Neural cell (in vitro differentiated cells): ENCODE measurements around the gene IL6ST. TPM values are rescaled to one million over a fixed set of nuclear protein-coding genes. Genes with fewer than 3 reads are reported as not detected.

ENCODE experiments used
- H2AFZ ChIP-seq: fragments of 200-600, 300-800 bp; sonication (generic), shearing (Covaris generic); 2 replicates; pipeline ENCODE4 v1.6.0; 2014; ENCODE audit warnings: low read depth, mild to moderate bottlenecking, antibody characterized with exemption, low read length, moderate library complexity
- H3F3A ChIP-seq: fragments of 200-600 bp; shearing (Covaris generic); 2 replicates; pipeline ENCODE4 v1.6.1; 2016; ENCODE audit warnings: mild to moderate bottlenecking, moderate library complexity, mixed read lengths, antibody characterized with exemption, low read length; ENCODE audit not compliant: insufficient read depth, poor library complexity, severe bottlenecking
- H3K27ac ChIP-seq: fragments of 200-600, 300-800 bp; sonication (generic), shearing (Covaris generic); 2 replicates; pipeline ENCODE4 v1.5.1; 2014; ENCODE audit warnings: mild to moderate bottlenecking, low read length, moderate library complexity
- H3K27me3 ChIP-seq: fragments of 300-800, 200-600 bp; sonication (generic), shearing (Covaris generic); 2 replicates; pipeline ENCODE4 v1.6.0; 2014; ENCODE audit warnings: mild to moderate bottlenecking, low read depth, low read length, moderate library complexity; ENCODE audit not compliant: insufficient read depth
- H3K36me3 ChIP-seq: fragments of 300-800, 200-600 bp; sonication (generic), shearing (Covaris generic); 2 replicates; pipeline ENCODE4 v1.5.1; 2014; ENCODE audit warnings: mild to moderate bottlenecking, antibody characterized with exemption, low read length, moderate library complexity; ENCODE audit not compliant: insufficient read depth
- H3K4me2 ChIP-seq: fragments of 300-800, 200-600 bp; sonication (generic), shearing (Covaris generic); 2 replicates; pipeline ENCODE4 v1.6.0; 2014; ENCODE audit warnings: mild to moderate bottlenecking, low read length
- H3K4me3 ChIP-seq: fragments of 300-800, 200-600 bp; sonication (generic), shearing (Covaris generic); 2 replicates; pipeline ENCODE4 v1.5.1; 2014; ENCODE audit warnings: mild to moderate bottlenecking, low read length, moderate library complexity
- H3K79me2 ChIP-seq: fragments of 200-600 bp; shearing (Covaris generic); replicated peaks from 2 replicates; pipeline ENCODE4 v1.6.0; 2014; ENCODE audit warnings: mild to moderate bottlenecking, low read length, moderate library complexity; ENCODE audit not compliant: insufficient read depth
- H3K9ac ChIP-seq: fragments of 300-800, 200-600 bp; sonication (generic), shearing (Covaris generic); 2 replicates; pipeline ENCODE4 v1.6.1; 2016; ENCODE audit warnings: mild to moderate bottlenecking, low read length, mixed read lengths
- H3K9me2 ChIP-seq: fragments of 200-600 bp; shearing (Covaris generic); 2 replicates; pipeline ENCODE4 v1.6.1; 2016; ENCODE audit warnings: mild to moderate bottlenecking, low read length, mixed read lengths; ENCODE audit not compliant: insufficient read depth
- H3K9me3 ChIP-seq: fragments of 200-600, 300-800 bp; sonication (generic), shearing (Covaris generic); 2 replicates; pipeline ENCODE4 v1.6.1; 2016; ENCODE audit warnings: mild to moderate bottlenecking, mixed run types, low read length, moderate library complexity, mixed read lengths
- H4K20me1 ChIP-seq: fragments of 200-600 bp; shearing (Covaris generic); 2 replicates; pipeline ENCODE4 v1.6.1; 2016; ENCODE audit warnings: mild to moderate bottlenecking, mixed run types; ENCODE audit not compliant: insufficient read depth
- EP300 ChIP-seq: fragments of 450-650 bp; conservative IDR thresholded peaks from 2 replicates; pipeline ENCODE4 v1.6.1; 2014; ENCODE audit warnings: antibody characterized with exemption, mild to moderate bottlenecking, moderate library complexity; ENCODE audit not compliant: poor library complexity, severe bottlenecking
- EZH2 ChIP-seq: fragments of 200-600, 300-800 bp; shearing (Covaris generic), sonication (generic); IDR thresholded peaks from 2 replicates; pipeline ENCODE4 v1.6.1; 2014; ENCODE audit warnings: antibody characterized with exemption, low read length, borderline replicate concordance, mild to moderate bottlenecking; ENCODE audit not compliant: insufficient read depth, poor library complexity, severe bottlenecking
- MXI1 ChIP-seq: fragments of 450-650 bp; conservative IDR thresholded peaks from 2 replicates; pipeline ENCODE4 v1.6.1; 2014; ENCODE audit warnings: antibody characterized with exemption, mild to moderate bottlenecking; ENCODE audit not compliant: poor library complexity, severe bottlenecking
- POLR2AphosphoS5 ChIP-seq: IDR thresholded peaks from 2 replicates; pipeline ENCODE4 v1.6.1; 2012
- RAD21 ChIP-seq: fragments of 450-650 bp; conservative IDR thresholded peaks from 2 replicates; pipeline ENCODE4 v1.6.1; 2014; ENCODE audit warnings: antibody characterized with exemption, mild to moderate bottlenecking, moderate library complexity
- SMC3 ChIP-seq: fragments of 450-650 bp; conservative IDR thresholded peaks from 2 replicates; pipeline ENCODE4 v1.6.1; 2014; ENCODE audit warnings: antibody characterized with exemption, mild to moderate bottlenecking, moderate library complexity; ENCODE audit not compliant: poor library complexity
- TAF1 ChIP-seq: IDR thresholded peaks from 2 replicates; pipeline ENCODE4 v1.6.1; 2012; ENCODE audit warnings: low read depth
- polyA plus RNA-seq: library from polyadenylated mRNA; depleted of rRNA; stranded (reverse); fragments of >200 nt; gene quantifications from 2 replicates; pipeline ENCODE4 v1.2.3, GENCODE V29; 2014
- TF ChIP-seq, protein P1 (sequence below): IDR thresholded peaks from 2 replicates; pipeline ENCODE4 v1.6.1; 2012; ENCODE audit warnings: borderline replicate concordance
- TF ChIP-seq, protein P2 (sequence below): fragments of 450-650 bp; IDR thresholded peaks from 2 replicates; pipeline ENCODE4 v1.5.1; 2014; ENCODE audit warnings: antibody characterized with exemption, mild to moderate bottlenecking, moderate library complexity; ENCODE audit not compliant: poor library complexity, severe bottlenecking

The IL6ST gene
- polyA plus RNA-seq, 1 donor from 2014 or later = 19.7 TPM

DNA sequence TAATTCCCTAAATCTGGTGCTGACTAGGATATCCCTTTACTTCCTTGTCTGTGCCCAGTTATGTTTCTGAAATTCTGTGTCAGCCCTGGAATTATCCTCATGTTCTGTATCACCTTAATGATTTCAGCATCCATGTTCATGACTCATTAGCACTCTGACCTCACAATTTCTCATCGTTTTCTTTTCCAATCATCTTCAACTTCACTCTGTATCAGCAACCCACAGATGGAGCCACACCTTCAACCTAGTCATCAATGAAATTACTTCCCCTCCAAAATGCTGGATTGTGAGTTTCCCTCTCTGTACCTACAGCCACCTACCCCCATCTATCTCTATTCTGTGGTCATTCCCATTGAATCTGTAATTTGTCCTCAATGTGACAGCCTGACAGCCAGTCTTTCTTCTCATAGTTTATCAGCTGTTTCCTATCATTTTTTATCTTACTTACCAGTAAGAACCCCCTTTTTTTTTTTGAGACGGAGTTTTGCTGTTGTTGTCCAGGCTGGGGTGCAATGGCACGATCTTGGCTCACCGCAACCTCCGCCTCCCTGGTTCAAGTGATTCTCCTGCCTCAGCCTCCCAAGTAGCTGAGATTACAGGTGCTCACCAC is 3.1 kb upstream of the IL6ST start:
- Histone ChIP-seq H3K9ac (no peak overlapping the region), H3K4me3 (no peak overlapping the region), H3F3A (peaks cover 5% of the 10 kb centered on the region), H3K9me3 (no peaks in the 10 kb centered on the region), H4K20me1 (no peaks in the 10 kb centered on the region), H2AFZ (no peak overlapping the region), H3K36me3 (no peaks in the 10 kb centered on the region), H3K4me2 (no peak overlapping the region), H3K79me2 (peaks cover 2% of the 10 kb centered on the region), H3K27me3 (no peaks in the 10 kb centered on the region), H3K27ac (no peak overlapping the region), H3K9me2 (no peaks in the 10 kb centered on the region)
- TF ChIP-seq MXI1 (no peak), TAF1 (no peak), POLR2AphosphoS5 (no peak), EP300 (no peak), EZH2 (no peak), SMC3 (no peak), RAD21 (no peak)
- TF ChIP-seq, protein P1, sequence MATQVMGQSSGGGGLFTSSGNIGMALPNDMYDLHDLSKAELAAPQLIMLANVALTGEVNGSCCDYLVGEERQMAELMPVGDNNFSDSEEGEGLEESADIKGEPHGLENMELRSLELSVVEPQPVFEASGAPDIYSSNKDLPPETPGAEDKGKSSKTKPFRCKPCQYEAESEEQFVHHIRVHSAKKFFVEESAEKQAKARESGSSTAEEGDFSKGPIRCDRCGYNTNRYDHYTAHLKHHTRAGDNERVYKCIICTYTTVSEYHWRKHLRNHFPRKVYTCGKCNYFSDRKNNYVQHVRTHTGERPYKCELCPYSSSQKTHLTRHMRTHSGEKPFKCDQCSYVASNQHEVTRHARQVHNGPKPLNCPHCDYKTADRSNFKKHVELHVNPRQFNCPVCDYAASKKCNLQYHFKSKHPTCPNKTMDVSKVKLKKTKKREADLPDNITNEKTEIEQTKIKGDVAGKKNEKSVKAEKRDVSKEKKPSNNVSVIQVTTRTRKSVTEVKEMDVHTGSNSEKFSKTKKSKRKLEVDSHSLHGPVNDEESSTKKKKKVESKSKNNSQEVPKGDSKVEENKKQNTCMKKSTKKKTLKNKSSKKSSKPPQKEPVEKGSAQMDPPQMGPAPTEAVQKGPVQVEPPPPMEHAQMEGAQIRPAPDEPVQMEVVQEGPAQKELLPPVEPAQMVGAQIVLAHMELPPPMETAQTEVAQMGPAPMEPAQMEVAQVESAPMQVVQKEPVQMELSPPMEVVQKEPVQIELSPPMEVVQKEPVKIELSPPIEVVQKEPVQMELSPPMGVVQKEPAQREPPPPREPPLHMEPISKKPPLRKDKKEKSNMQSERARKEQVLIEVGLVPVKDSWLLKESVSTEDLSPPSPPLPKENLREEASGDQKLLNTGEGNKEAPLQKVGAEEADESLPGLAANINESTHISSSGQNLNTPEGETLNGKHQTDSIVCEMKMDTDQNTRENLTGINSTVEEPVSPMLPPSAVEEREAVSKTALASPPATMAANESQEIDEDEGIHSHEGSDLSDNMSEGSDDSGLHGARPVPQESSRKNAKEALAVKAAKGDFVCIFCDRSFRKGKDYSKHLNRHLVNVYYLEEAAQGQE = no peak
- TF ChIP-seq, protein P2, sequence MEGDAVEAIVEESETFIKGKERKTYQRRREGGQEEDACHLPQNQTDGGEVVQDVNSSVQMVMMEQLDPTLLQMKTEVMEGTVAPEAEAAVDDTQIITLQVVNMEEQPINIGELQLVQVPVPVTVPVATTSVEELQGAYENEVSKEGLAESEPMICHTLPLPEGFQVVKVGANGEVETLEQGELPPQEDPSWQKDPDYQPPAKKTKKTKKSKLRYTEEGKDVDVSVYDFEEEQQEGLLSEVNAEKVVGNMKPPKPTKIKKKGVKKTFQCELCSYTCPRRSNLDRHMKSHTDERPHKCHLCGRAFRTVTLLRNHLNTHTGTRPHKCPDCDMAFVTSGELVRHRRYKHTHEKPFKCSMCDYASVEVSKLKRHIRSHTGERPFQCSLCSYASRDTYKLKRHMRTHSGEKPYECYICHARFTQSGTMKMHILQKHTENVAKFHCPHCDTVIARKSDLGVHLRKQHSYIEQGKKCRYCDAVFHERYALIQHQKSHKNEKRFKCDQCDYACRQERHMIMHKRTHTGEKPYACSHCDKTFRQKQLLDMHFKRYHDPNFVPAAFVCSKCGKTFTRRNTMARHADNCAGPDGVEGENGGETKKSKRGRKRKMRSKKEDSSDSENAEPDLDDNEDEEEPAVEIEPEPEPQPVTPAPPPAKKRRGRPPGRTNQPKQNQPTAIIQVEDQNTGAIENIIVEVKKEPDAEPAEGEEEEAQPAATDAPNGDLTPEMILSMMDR = no peak

DNA sequence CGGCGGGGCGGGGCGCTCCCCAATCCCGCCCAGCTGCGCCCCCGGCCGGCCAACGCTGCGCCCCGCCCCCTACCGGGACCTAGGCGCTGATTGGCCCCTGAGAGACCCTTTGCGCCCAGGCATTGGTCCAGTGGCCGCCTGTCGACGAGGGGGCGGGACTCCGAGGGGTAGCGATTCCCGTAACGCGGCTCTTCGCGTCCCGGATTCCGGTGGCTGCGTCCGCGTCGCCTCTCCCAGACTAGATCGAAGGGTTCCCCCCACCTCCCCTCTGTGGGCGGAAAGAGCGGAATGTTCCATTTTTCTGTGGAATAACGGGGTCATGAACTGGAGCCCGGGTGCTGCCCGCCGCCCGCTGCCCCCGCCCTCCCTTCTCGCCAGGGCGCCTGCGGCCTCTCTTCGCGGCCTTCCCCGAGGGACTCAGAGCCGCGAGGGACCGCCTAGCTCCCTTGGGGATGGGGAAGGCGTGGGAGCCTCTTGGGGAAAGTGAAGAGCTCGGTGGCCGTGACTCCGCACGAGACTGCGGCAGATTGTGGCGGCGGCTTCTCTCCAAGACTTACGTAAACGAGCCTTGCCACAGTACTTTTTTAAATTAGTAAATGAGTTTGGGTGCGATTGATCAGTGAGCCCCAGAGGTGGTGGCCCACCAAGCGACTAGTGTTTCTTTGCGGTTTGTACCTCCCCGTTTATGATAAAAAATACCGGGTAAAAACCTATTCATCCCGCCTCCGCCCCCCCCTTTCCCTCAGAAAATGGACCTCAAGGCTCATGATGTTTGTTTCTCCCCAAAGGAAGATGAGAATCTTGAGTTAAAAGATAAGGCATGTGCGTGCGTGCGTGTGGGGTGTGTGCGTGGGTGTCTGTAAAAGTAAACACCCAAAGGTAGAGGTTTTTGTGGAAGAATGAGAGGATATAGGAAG is 493 bp upstream of the IL6ST start:
- Histone ChIP-seq H3K9ac (peak overlapping the region; percentile 81), H3K27me3 (no peaks in the 10 kb centered on the region), H3K9me2 (no peaks in the 10 kb centered on the region), H3K79me2 (peaks cover 2% of the 10 kb centered on the region), H3K36me3 (no peaks in the 10 kb centered on the region), H3K27ac (peak overlapping the region; percentile 80), H3F3A (peaks cover 5% of the 10 kb centered on the region), H3K4me3 (peak overlapping the region; percentile 91), H3K4me2 (peak overlapping the region; percentile 71), H4K20me1 (no peaks in the 10 kb centered on the region), H2AFZ (peak overlapping the region; percentile 87), H3K9me3 (no peaks in the 10 kb centered on the region)
- TF ChIP-seq MXI1 (peak; percentile 15), POLR2AphosphoS5 (peak; percentile 53), RAD21 (no peak), TAF1 (no peak), SMC3 (no peak), EZH2 (no peak), EP300 (no peak)
- TF ChIP-seq, protein P1 = peak; percentile 51
- TF ChIP-seq, protein P2 = peak; percentile 65
